GM18519 (cell line): ENCODE results near the gene IL6R.
"Not testable (repeated sequence)": the region's sequence is repeated elsewhere in the genome, so short reads cannot be mapped to it uniquely, and the experiment has no call there.

Source experiments
- ATAC-seq: cut with Tn5 transposase; IDR thresholded peaks from one replicate; pipeline ENCODE4 v1.9.1; 2021; ENCODE audit warnings: mild to moderate bottlenecking, moderate library complexity; ENCODE audit not compliant: unreplicated experiment, low FRiP score

Gene IL6R

DNA sequence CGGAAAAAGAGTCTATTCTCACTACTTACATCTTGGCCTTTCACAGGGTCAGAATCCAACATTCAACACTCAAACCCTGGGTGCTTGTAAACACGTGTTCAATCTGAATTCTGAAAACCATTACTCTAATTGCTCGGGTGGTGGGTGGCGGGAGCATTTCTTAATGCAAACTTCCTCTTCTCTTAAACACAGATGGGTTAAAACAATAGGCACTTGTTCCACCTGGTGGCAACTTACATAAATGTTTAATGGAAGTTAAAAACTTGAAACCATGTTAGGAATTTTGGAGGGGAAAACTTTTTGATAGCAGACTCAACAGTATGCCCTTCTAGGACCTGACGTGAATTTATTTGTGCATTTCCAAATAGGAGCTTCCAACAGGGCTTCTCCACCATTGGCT lies 73.5 kb downstream of the IL6R start:
- no peak for ATAC-seq

- no peak for ATAC-seq
Observed at GRCh38 chr1:154479764-154480421, 74.8 kb downstream of the IL6R start.

DNA sequence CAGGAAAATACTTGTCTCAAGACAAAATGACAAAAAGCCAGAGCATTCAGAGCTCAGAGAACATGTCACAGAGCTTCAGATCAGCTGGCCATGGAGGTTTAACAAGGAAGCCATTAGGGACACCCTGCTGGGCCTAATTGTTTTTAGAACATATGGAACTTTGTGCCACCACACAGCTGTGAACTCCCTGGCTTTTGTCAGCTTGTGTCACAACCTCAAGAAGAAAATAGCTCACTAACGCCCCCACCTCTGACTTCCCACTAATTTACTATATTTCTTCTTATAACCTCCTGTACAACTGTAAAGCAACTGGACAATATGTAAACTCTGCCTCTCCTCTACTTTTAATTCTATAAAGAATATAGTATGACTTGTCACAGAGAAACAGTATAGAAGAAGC lies 75.9 kb downstream of the IL6R start:
- ATAC-seq = no peak

- ATAC-seq = no peak
Observed at GRCh38 chr1:154483941-154484803, 79.0 kb downstream of the IL6R start.

GRCh38 chr1:154485106-154485505 lies 80.0 kb downstream of the IL6R start:
- no peak for ATAC-seq

DNA sequence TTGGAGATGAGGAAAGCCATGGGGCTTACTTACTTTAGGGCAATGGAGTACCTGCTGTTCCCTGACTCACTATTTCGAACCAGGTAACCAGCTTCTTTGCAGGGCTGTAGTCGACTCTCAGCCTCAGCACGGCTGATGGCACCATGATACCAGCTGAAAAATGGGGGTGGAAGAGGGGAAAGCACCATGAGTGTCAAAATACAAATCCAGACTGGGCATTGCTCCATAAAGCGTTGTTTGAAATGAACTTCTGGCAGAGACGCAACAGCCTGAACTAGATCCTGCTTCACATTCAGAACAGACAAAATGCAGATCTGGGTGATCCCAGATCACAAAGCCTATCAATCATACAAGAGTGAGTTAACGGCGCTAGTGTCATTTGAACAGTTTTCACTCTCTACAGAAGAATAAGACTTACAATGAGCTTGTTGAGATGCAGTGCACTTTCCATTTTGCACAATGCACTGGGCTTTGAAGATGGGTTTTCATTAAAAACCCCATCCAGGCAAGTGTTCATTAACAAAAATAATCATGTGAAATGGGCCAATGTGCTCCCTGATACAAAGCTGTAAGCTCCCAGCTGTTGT lies 80.9 kb downstream of the IL6R start:
- ATAC-seq = no peak

GRCh38 chr1:154486756-154487155 lies 81.6 kb downstream of the IL6R start:
- ATAC-seq = not testable (repeated sequence)

DNA sequence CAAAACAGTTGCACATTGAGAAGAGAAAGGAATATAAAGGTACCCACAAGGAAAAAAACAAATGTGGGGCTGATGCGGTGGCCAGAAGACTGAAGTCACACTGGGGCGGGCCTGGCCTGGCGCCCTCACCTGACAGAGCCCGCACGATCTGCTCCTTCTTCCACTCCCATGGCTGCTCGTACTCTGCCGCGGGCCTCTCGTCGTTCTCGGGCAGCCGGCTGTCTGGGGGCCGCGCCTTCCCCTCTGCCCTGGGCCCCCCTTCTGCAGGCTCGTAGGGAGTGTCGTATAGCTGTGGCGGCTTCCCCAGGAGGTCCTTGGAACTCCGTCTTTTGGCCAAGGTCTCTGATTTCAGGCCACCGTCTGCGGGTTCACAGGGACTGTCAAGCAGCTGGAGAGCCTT lies 83.8 kb downstream of the IL6R start:
- ATAC-seq = no peak

- ATAC-seq = no peak
Observed at GRCh38 chr1:154489695-154490274, 84.6 kb downstream of the IL6R start.

DNA sequence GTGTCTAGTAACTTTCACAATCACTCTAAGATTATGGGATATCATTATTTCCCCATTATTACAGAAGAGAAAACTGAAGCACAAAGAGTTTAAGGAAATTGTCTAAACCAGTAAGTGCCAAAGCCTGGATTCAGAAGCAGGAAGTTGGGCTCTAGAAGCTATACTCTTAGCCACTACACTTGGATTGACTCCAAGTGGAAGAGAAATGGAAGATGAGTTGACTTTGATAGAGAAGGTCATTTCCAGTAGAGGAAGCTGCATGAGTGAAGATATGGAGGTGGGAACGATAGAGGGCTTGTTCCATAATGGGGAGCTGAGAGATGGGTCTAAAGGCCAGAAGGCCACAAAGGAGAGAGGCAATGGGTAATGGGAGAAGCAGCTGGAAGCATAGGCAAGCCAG lies 85.2 kb downstream of the IL6R start:
- no peak for ATAC-seq

GRCh38 chr1:154492115-154492514 lies 87.0 kb downstream of the IL6R start:
- ATAC-seq = no peak

DNA sequence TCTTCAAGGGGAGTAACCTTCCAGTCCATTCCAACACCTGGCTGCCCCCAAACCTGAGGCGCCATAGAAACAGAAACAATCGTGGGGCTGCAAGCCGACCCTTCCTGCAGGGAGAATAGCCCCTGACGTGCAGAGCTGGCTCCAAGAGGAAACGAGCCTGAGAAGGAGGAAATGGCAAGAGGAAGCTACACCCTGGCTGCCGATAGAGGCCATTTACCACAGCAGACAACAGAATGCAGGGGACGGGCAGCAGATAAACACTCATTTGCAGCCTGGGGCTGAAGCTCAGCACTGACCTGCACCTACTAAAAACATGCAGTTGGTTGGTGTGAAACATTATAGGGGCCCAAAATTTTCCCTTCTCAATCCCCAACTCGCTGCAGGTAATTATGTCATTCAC lies 88.1 kb downstream of the IL6R start:
- ATAC-seq = no peak

GRCh38 chr1:154495496-154496273 lies 90.5 kb downstream of the IL6R start:
- ATAC-seq = no peak

- no peak for ATAC-seq
Observed at GRCh38 chr1:154496383-154496782, 91.2 kb downstream of the IL6R start.

DNA sequence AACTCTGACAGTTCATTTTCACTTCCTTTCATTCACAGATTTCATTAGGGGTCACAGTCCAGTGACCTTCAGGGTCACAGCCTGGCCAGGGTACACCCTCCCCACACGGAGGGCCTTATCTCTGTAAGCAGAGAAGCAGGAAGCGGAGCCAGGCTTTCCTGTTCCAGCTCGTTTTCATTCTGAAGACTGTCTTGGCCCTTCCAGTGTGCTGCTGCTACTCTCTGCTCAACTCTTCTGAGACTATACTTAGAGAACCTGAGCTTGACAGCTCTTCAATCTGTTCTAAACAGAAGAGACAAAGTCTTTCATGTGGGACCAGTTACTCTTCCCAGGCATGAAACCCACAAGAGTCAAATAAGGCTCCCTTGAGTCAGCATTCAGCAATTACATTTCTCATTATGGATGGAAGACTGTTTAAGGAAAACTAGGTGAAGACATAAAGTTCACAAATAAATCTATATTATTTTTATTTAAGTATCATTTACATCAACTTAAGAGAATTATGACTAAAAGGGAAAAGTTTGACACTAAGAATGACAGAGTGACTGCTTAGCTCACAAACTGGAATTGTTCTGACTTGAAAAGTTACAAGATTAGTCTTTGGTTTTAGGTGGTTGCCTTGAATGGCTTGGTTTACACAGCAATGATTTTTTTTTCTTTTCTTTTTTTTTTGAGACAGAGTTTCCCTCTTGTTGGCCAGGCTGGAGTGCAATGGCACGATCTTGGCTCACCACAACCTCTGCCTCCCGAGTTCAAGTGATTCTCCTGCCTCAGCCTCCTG lies 92.1 kb downstream of the IL6R start:
- ATAC-seq = no peak

GRCh38 chr1:154499446-154499845 lies 94.3 kb downstream of the IL6R start:
- ATAC-seq = no peak

- no peak for ATAC-seq
Observed at GRCh38 chr1:154500533-154500932, 95.4 kb downstream of the IL6R start.

DNA sequence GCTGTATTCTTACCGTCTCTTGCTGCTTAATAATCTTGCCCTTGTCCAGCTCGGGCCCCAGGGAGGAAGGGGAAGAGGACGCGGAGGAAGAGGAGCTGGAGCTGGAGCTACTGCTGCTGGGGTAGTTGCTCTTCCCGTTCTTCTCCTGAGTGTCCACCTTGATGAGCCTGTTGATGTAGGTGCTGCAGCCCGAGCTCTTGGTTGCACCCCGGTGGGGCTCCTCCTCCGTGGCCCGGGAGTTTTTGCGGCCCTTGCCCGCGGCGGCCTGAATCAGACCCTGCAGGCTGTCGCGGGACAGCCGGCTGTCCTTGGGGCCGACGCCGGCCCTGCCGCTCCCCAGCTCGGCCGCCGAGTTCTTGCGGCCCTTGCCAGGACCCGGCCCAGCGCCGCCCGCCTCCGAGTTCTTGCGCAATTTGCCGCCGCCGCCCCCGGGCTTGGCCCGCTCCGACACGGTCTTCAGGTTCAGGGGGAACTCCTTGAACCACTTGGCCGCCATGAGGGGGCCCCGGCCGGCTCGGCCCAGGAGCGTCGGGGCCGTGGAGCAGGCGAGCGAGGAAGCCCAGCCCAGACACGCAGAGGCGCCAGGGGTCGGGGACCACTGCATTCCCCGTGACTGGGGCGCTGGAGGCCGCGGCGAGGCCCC lies 96.4 kb downstream of the IL6R start:
- no peak for ATAC-seq

DNA sequence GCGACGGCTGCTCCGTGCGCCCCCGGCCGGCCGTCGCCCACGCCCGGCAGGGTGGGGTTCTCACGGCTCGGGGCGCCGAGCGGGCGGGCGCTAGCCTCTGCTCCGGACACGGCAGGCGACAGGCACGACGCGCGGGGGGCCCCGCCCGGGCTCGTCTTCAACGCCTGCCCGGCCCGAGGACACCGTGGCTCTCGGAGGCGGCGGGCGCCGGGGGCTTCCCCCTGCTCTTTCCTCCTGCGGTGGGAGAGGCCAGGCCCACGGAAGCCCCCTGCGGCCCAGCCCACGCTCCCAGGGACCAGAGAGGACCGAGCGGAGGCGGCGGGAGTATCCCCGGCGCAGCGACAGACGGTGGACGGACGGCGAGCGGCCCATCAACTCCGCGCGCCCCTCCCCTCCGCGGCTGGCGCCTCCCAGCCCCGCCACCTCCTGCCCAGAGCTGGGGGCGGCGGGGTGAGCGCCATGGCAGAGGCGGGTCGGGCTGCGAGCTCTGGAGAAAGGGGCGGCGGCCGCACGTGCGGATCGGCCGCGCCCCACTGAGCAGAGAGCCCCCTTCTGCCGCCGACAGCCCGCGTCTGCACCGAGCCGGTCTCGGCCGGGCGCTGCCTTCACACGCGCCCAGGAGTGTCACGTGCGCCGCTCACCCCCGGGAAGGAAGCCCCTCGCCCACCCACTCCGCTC lies 97.1 kb downstream of the IL6R start, which contains the start of the genes SHE and TDRD10:
Gene SHE (minus strand): TSS at position 347 of the 678 bp plus-strand sequence. CDS start 386 bp downstream, outside the sequence.
Gene TDRD10 (plus strand): TSS at position 154 of the 678 bp plus-strand sequence. CDS start 4,685 bp downstream, outside the sequence.
- no peak for ATAC-seq
